Hematopoietic multipotent progenitor cell treated with erythropoietin and hydrocortisone succinate and interleukin-3 and kit ligand, for 15 days (in vitro differentiated cells): ENCODE measurements around the gene MUS81.

Source experiments
- DNase-seq: peaks from one replicate; pipeline ENCODE4 v3.0.0-alpha.2; 2015; ENCODE audit warnings: low spot score

The MUS81 gene

GRCh38 chr11:65892661-65893317 is 32.6 kb downstream of the MUS81 start:
- no peak for DNase-seq

GRCh38 chr11:65894034-65894591 is 33.9 kb downstream of the MUS81 start:
- no peak for DNase-seq

DNA sequence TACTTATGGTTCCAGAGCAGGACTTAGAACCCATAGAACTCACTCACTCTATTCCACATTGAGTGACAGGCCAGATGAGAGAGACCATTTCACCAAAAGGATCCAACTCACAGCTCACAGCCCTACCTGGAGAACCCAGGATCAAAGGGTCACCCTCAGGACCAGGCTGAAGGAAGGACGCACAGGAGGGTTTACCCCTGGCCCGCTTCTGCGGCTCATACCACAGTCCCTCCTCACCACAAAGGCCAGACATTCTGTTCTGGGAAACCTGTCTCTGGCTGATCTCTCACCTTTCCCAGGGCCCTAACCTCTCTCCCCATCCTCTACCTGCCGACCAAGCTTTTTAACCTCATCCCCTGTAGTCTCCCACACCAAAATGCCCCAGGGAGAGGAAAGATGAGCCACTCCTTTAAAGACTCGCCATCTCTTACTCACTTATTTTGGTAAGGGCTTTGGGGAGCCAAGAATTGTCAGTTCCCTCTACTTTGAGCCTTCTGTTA is 35.3 kb downstream of the MUS81 start:
- DNase-seq = no peak

- no peak for DNase-seq
Observed at GRCh38 chr11:65896034-65896999, 36.1 kb downstream of the MUS81 start.

GRCh38 chr11:65897020-65897471 is 36.8 kb downstream of the MUS81 start:
- no peak for DNase-seq

DNA sequence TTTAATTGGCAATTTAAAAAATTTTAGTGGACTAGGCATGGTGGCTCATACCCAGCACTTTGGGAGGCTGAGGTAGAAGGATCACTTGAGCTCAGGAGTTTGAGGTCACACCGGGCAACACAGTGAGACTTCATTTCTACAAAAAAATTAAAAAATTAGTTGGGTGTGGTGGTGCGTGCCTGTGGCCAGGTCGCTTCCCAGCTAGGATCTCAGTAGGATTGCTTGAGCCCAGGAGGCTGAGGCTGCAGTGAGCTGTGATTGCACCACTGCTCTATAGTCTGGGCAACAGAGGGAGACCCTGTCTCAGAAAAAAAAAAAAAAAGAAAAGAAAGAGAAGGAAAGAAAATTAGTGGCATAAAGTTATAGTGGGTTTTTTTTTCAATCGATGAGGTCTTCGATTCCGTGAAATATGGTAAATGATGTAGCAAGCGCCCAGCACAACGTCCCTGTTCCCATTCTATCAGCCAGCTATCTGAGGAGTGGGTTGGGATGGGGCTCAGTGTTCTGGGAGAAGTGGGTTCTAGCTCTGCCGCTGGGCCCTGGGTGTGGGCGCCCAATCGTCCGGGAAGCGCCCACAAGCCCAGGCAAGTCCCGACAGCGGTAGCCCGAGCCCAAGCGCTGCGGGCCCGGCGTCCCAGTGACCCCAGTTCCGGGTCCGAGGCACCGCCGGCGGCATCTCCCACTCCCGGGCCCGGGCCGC is 38.6 kb downstream of the MUS81 start:
- no peak for DNase-seq

DNA sequence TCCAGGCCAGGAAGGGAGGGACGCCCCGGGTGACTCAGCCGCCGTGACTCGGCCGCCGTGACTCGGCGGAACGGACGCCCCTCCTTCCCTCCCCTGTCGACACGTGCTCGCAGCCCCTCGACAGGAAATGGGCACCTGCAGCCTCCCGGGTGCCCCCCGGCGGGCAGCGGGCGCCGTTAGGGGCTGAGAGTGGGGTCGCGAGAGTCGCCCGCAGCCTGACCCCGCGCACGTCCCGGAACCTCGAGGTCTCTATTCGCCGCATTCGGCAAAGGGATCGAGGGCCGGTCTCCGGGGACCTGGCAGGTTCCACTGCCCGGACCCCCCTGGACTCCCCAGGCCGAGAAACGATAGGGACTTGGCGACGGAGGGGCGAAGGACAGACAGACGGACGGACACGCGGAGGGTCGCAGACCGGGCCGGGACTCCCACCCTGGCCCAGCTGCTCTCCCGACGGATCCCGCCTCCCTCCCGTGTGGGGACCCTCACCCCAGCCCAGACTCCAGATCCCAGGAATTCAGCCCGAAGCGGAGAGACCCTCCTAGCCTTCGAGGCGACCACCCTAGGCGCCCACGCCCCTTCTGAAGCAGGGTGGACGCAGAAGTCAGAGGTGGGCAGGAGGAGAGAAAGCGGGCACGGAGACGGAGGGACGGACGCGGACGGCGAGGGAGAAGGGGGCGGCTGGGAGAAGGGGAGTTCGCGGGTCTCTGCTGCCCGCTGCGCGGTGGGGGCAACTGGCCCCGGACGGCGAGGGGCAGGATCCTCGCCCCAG is 39.3 kb downstream of the MUS81 start:
- peak; percentile 85 for DNase-seq

GRCh38 chr11:65900125-65900898 is 40.1 kb downstream of the MUS81 start, which contains the start of gene FOSL1:
TSS of gene FOSL1 (minus strand) at chr11:65900388. CDS start at chr11:65900339, 49 bp downstream.
- DNase-seq = peak; percentile 91

DNA sequence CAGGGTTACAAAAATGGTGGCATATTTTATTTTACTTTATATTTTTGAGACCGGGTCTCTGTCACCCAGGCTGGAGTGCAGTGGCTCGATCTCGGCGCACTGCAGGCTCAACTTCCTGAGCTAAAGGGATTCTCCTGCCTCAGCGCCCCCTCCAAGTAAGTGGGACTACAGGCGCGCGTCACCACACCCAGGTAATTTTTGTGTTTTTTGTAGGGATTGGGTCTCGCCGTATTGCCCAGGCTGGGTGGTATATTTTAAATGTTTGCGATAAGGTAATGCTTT is 40.6 kb downstream of the MUS81 start:
- no peak for DNase-seq

- no peak for DNase-seq
Observed at GRCh38 chr11:65903068-65903481, 42.8 kb downstream of the MUS81 start.

DNA sequence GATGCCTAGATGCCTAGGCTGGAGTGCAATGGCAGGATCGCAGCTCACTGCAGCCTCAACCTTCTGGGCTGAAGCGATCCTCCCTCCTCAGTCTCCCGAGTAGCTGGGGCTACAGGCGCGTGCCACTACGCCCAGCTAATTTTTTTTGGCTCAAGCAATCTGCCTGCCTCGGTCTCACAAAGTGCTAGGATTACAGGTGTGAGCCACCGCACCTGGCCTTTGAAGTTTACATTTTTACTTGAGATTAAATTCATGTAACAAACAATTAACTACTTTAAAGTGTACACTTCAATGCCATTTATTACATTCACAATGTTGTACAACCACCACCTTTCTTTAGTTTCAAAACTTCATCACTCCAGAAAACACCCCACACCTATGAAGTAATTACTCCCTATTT is 43.5 kb downstream of the MUS81 start:
- DNase-seq = no peak

- DNase-seq = peak; percentile 85
Observed at GRCh38 chr11:65906602-65907001, 46.4 kb downstream of the MUS81 start.

DNA sequence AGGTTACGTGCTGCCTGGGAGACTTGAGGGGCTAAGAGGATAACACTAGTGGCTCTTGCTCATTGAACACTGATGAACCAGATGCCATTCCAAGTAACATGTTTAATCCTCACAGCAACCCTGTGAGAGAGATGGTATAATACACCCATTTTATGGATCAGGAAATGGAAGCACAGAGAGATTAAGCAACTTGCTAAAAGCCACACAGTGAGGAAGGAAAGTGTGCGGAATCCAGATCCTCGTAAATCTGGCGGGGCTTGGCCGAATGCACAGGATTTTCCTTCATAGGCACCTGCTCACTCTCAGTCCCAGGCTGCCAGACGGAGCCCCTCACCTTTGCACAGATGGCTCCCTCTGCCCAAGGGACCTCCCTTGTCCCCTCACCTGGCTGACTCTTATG is 47.6 kb downstream of the MUS81 start:
- no peak for DNase-seq

- no peak for DNase-seq
Observed at GRCh38 chr11:65911682-65912568, 51.7 kb downstream of the MUS81 start.

GRCh38 chr11:65912845-65913244 is 52.6 kb downstream of the MUS81 start:
- no peak for DNase-seq

GRCh38 chr11:65915101-65915820 is 55.0 kb downstream of the MUS81 start:
- DNase-seq = no peak

- DNase-seq = peak; percentile 70
Observed at GRCh38 chr11:65915821-65916251, 55.6 kb downstream of the MUS81 start.
